ENCODE results near the gene ARHGEF28.

DNA sequence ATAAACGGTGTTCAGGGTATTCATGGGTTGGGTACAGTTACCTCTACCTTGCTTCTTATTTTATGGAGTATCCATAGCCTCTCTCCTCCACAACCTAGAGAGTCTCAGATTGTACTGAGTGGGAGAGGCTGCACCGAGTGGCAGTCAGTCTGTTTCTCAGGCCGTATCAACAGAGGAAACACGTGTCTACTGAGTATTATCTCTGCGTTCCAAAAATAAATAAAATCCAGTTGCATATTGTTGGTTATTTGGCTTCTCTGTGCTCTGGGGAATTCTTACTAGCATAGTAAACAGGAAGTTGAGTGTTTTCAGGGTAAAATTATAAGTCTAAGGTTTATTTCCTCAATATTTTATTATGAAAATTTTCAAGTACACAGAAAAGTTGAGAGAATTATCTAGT lies 231.0 kb downstream of the ARHGEF28 start:
- no peak for TF ChIP-seq YY1 (IDR thresholded peaks at IDR 0.05; ENCODE audit: insufficient read depth, insufficient read length)
- TF ChIP-seq SUZ12 (IDR thresholded peaks at IDR 0.05; ENCODE audit: extremely low read depth, insufficient read depth, insufficient read length) = no peak
- no peak for TF ChIP-seq ZNF274 (IDR thresholded peaks at IDR 0.05; ENCODE audit: low read depth, low read length)
